PC-3 (cell line): ENCODE measurements around the gene TPRN. TPM values are rescaled to one million over a fixed set of nuclear protein-coding genes. Genes with fewer than 3 reads are reported as not detected.

Experiments
- microRNA-seq: library from miRNA; unstranded; fragments of <30 nt; microRNA quantifications from one replicate; pipeline ENCODE4 v1.1.0, GENCODE V29; 2020; ENCODE audit not compliant: unreplicated experiment
- total RNA-seq: library from RNA; depleted of rRNA; stranded (reverse); fragments of >200 nt; gene quantifications from 2 replicates; pipeline ENCODE4 v1.2.3, GENCODE V29; 2014; rRNA removed

TPRN gene
- total RNA-seq, 1 experiment from 2014 or later, result 11.3 TPM

Small RNA genes lying within 50 kb of the gene (microRNA-seq; reads per million reads assigned to microRNA genes)
- gene MIR3621, result not detected

Other genes starting within 250 kb of the TPRN start
- gene LCN12, start 248.5 kb downstream of the TPRN start, total RNA-seq, result 0.55 TPM in 1 of 2 replicates, not detected in the other
- not detected in 2 replicates for gene PTGDS, start 223.2 kb downstream of the TPRN start, total RNA-seq
- gene LCNL1, start 217.7 kb downstream of the TPRN start, total RNA-seq, result not detected in 2 replicates
- gene PAXX, start 208.3 kb downstream of the TPRN start, total RNA-seq, result 113 and 137 TPM in 2 replicates
- gene CLIC3, start 204.2 kb downstream of the TPRN start, total RNA-seq, result 1.4 and 4.3 TPM in 2 replicates
- 25.9 and 31.5 TPM in 2 replicates for gene ABCA2, start 172.5 kb downstream of the TPRN start, total RNA-seq
- not detected in 2 replicates for gene FUT7, start 168.7 kb downstream of the TPRN start, total RNA-seq
- 25.4 and 33.3 TPM in 2 replicates for gene NPDC1, start 154.6 kb downstream of the TPRN start, total RNA-seq
- 0.92 and 1.3 TPM in 2 replicates for gene ENTPD2, start 146.7 kb downstream of the TPRN start, total RNA-seq
- 98.4 and 134 TPM in 2 replicates for gene SAPCD2, start 130.2 kb downstream of the TPRN start, total RNA-seq
- 5.0 and 6.4 TPM in 2 replicates for gene UAP1L1, start 123.2 kb downstream of the TPRN start, total RNA-seq
- 65.5 and 71.6 TPM in 2 replicates for gene MAN1B1, start 113.8 kb downstream of the TPRN start, total RNA-seq
- gene DPP7, start 86.0 kb downstream of the TPRN start, total RNA-seq, result 101 and 103 TPM in 2 replicates
- gene GRIN1, start 61.6 kb downstream of the TPRN start, total RNA-seq, result 0.11 TPM in 1 of 2 replicates, not detected in the other
- gene LRRC26, start 30.7 kb downstream of the TPRN start, total RNA-seq, result 0.40 and 2.0 TPM in 2 replicates
- gene TMEM210, start 28.7 kb downstream of the TPRN start, total RNA-seq, result not detected in 2 replicates
- 21.6 and 30.2 TPM in 2 replicates for gene ANAPC2, start 12.2 kb downstream of the TPRN start, total RNA-seq
- 123 and 148 TPM in 2 replicates for gene SSNA1, start 12.1 kb downstream of the TPRN start, total RNA-seq
- gene TMEM203, start 4.9 kb upstream of the TPRN start, total RNA-seq, result 31.3 and 36.4 TPM in 2 replicates
- 21.5 and 25.7 TPM in 2 replicates for gene NDOR1, start 5.0 kb upstream of the TPRN start, total RNA-seq
- 1.7 and 2.8 TPM in 2 replicates for gene RNF208, start 21.5 kb upstream of the TPRN start, total RNA-seq
- gene CYSRT1, start 24.4 kb upstream of the TPRN start, total RNA-seq, result 0.29 and 1.3 TPM in 2 replicates
- 1.2 and 1.7 TPM in 2 replicates for gene RNF224, start 26.8 kb upstream of the TPRN start, total RNA-seq
- 1.0 and 1.5 TPM in 2 replicates for gene SLC34A3, start 30.2 kb upstream of the TPRN start, total RNA-seq
- 424 and 599 TPM in 2 replicates for gene TUBB4B, start 40.5 kb upstream of the TPRN start, total RNA-seq
- not detected in 2 replicates for gene STPG3, start 50.5 kb upstream of the TPRN start, total RNA-seq
- 50.7 and 69.5 TPM in 2 replicates for gene NELFB, start 54.6 kb upstream of the TPRN start, total RNA-seq
- 28.9 and 32.7 TPM in 2 replicates for gene TOR4A, start 77.0 kb upstream of the TPRN start, total RNA-seq
- gene NRARP, start 101.5 kb upstream of the TPRN start, total RNA-seq, result 35.5 and 36.8 TPM in 2 replicates
- gene EXD3, start 222.4 kb upstream of the TPRN start, total RNA-seq, result 1.9 and 3.1 TPM in 2 replicates
- 0.51 and 1.6 TPM in 2 replicates for gene NOXA1, start 222.7 kb upstream of the TPRN start, total RNA-seq
- 0.17 TPM in 1 of 2 replicates, not detected in the other for gene ENTPD8, start 240.6 kb upstream of the TPRN start, total RNA-seq